Gastroesophageal sphincter (tissue), 4 donors: ENCODE data around the gene KCNH1. TPM values are rescaled to one million over a fixed set of nuclear protein-coding genes. Genes with fewer than 3 reads are reported as not detected.

ENCODE experiments used
- ATAC-seq: fragments of 150-250 bp; one replicate; pipeline ENCODE4 v1.9.1; 2016; ENCODE audit warnings: mild to moderate bottlenecking, moderate library complexity
- H3K27ac ChIP-seq, 4 donors: fragments of 200-600 bp; sonication (generic) in 3 of 4; 1 replicate in 3 of 4; 2 replicates in 1 of 4; pipeline ENCODE4 v1.5.1; 2016 to 2019
- H3K27me3 ChIP-seq: fragments of 200-600 bp; sonication (generic); one replicate; pipeline ENCODE4 v1.5.1; 2019
- H3K36me3 ChIP-seq, 2 donors: fragments of 200-600 bp; sonication (generic); one replicate each; pipeline ENCODE4 v1.5.1; 2019; ENCODE audit warnings: control low read depth in 1 of 2
- H3K4me1 ChIP-seq, 3 donors: fragments of 200-600 bp; sonication (generic); 1 replicate in 2 of 3; 2 replicates in 1 of 3; pipeline ENCODE4 v1.5.1; 2016 to 2019; ENCODE audit warnings: control low read depth in 2 of 3
- H3K4me3 ChIP-seq, 2 donors: fragments of 200-600 bp; sonication (generic); one replicate each; pipeline ENCODE4 v1.5.1; 2019; ENCODE audit warnings: mild to moderate bottlenecking in 1 of 2, moderate library complexity in 1 of 2
- H3K9me3 ChIP-seq, 3 donors: fragments of 200-600 bp; sonication (generic); one replicate each; pipeline ENCODE4 v1.5.1; 2017 to 2019; ENCODE audit warnings: control low read depth in 2 of 3
- CTCF ChIP-seq, 4 experiments: fragments of 200-600 bp in 2 of 4; fragments of 450-650 bp in 2 of 4; sonication (generic) in 1 of 4; IDR thresholded peaks; one replicate each; pipeline ENCODE4 v1.5.1; 2017 to 2019; ENCODE audit warnings: antibody characterized with exemption in 4 of 4, mild to moderate bottlenecking in 2 of 4, moderate library complexity in 2 of 4
- EP300 ChIP-seq: sonication (generic); formaldehyde crosslinking; IDR thresholded peaks from one replicate; pipeline ENCODE4 v1.6.1; 2017; ENCODE audit warnings: antibody characterized with exemption, mild to moderate bottlenecking
- POLR2A ChIP-seq, 2 donors: fragments of 450-650 bp; IDR thresholded peaks; one replicate each; pipeline ENCODE4 v1.6.1; 2017; ENCODE audit warnings: antibody characterized with exemption in 2 of 2, mild to moderate bottlenecking in 2 of 2, moderate library complexity in 1 of 2
- POLR2AphosphoS5 ChIP-seq: sonication (generic); formaldehyde crosslinking; IDR thresholded peaks from one replicate; pipeline ENCODE4 v1.6.1; 2017; ENCODE audit warnings: antibody characterized with exemption
- WGBS, 2 donors: methylation state at CpG; one replicate each; pipeline ENCODE4 v1.1.5; 2018; ENCODE audit warnings: low coverage in 1 of 2; 5-methylcytosine and 5-hydroxymethylcytosine counted together
- total RNA-seq, 4 donors: library from RNA; depleted of rRNA; stranded (reverse); fragments of >200 nt; gene quantifications; one replicate each; pipeline ENCODE4 v1.1.0, GENCODE V29; 2016

KCNH1 gene
- total RNA-seq, 4 donors from 2014 or later = 0.15 to 2.3 (median 1.2) TPM

GRCh38 chr1:210724768-210725167, 409.2 kb downstream of the KCNH1 start:
- H3K27ac ChIP-seq = no peak overlapping the region
- peaks cover 10% of the 10 kb centered on the region for H3K27me3 ChIP-seq
- no peak for TF ChIP-seq POLR2AphosphoS5
- no peak for TF ChIP-seq CTCF (IDR thresholded peaks at IDR 0.05)
- no peak for TF ChIP-seq POLR2A (IDR thresholded peaks at IDR 0.05)
- no peak for TF ChIP-seq EP300
- no peak for ATAC-seq
- no peaks in the 10 kb centered on the region for H3K9me3 ChIP-seq
- no peaks in the 10 kb centered on the region for H3K36me3 ChIP-seq
- WGBS, 2 donors = 67% methylated on average over 2 of the region's 2 CpGs; no CpG with 5 or more reads in 1 of the 2 donors
- H3K4me3 ChIP-seq = no peak overlapping the region
- no peaks in the 10 kb centered on the region for H3K4me1 ChIP-seq

- Histone ChIP-seq H3K9me3 (no peaks in the 10 kb centered on the region), H3K4me3 (no peak overlapping the region), H3K36me3 (no peaks in the 10 kb centered on the region), H3K27ac (no peak overlapping the region), H3K27me3 (peaks cover 10% of the 10 kb centered on the region), H3K4me1 (no peaks in the 10 kb centered on the region)
- no peak for ATAC-seq
- 16 to 19% methylated on average over 4 of the region's 4 CpGs for WGBS, 2 donors
- TF ChIP-seq POLR2A (IDR thresholded peaks at IDR 0.05) (no peak), EP300 (no peak), POLR2AphosphoS5 (no peak), CTCF (IDR thresholded peaks at IDR 0.05) (no peak)
Observed at GRCh38 chr1:210723646-210724045, 410.3 kb downstream of the KCNH1 start.

- TF ChIP-seq CTCF (IDR thresholded peaks at IDR 0.05) (no peak), POLR2A (IDR thresholded peaks at IDR 0.05) (no peak), POLR2AphosphoS5 (no peak), EP300 (no peak)
- ATAC-seq = no peak
- Histone ChIP-seq H3K27me3 (peaks cover 10% of the 10 kb centered on the region), H3K36me3 (no peaks in the 10 kb centered on the region), H3K9me3 (no peaks in the 10 kb centered on the region), H3K27ac (no peak overlapping the region), H3K4me1 (no peaks in the 10 kb centered on the region), H3K4me3 (no peak overlapping the region)
- WGBS, 2 donors = 0 to 50% methylated on average over 1 of the region's 1 CpG
Observed at GRCh38 chr1:210722410-210723081, 411.4 kb downstream of the KCNH1 start.

GRCh38 chr1:210715072-210715471, 418.9 kb downstream of the KCNH1 start:
- Histone ChIP-seq H3K27me3 (no peaks in the 10 kb centered on the region), H3K36me3 (no peaks in the 10 kb centered on the region), H3K9me3 (no peaks in the 10 kb centered on the region), H3K4me3 (no peak overlapping the region), H3K27ac (no peak overlapping the region), H3K4me1 (no peaks in the 10 kb centered on the region)
- no peak for TF ChIP-seq CTCF (IDR thresholded peaks at IDR 0.05)
- no peak for TF ChIP-seq POLR2A (IDR thresholded peaks at IDR 0.05)
- TF ChIP-seq POLR2AphosphoS5 = no peak
- TF ChIP-seq EP300 = no peak
- no peak for ATAC-seq

GRCh38 chr1:210711825-210712612, 421.9 kb downstream of the KCNH1 start:
- TF ChIP-seq POLR2A (IDR thresholded peaks at IDR 0.05) (no peak), POLR2AphosphoS5 (no peak), CTCF (IDR thresholded peaks at IDR 0.05) (no peak), EP300 (no peak)
- Histone ChIP-seq H3K4me3 (no peak overlapping the region), H3K27me3 (no peaks in the 10 kb centered on the region), H3K27ac (no peak overlapping the region), H3K4me1 (no peaks in the 10 kb centered on the region), H3K36me3 (no peaks in the 10 kb centered on the region), H3K9me3 (no peaks in the 10 kb centered on the region)
- ATAC-seq = no peak
- 32 to 65% methylated on average over 3 to 6 of the region's 7 CpGs for WGBS, 2 donors
